Thyroid gland (tissue), 4 donors: ENCODE data around the gene UNC93B1.

Experiments
- CTCF ChIP-seq, 6 experiments: fragments of 200-600 bp in 3 of 6; fragments of 450-650 bp in 3 of 6; sonication (generic) in 3 of 6; IDR thresholded peaks; one replicate each; pipeline ENCODE4 v1.5.1; 2016 to 2019; ENCODE audit warnings: antibody characterized with exemption in 6 of 6, mild to moderate bottlenecking in 2 of 6, inconsistent platforms in 1 of 6, moderate library complexity in 1 of 6
- POLR2A ChIP-seq, 2 donors: fragments of 450-650 bp; IDR thresholded peaks; one replicate each; pipeline ENCODE4 v1.6.1; 2017; ENCODE audit warnings: antibody characterized with exemption in 2 of 2, mild to moderate bottlenecking in 2 of 2, moderate library complexity in 1 of 2

- TF ChIP-seq CTCF (IDR thresholded peaks at IDR 0.05) (no peak), POLR2A (IDR thresholded peaks at IDR 0.05) (peak in 1 of 2 donors; percentile 76)
Measured at GRCh38 chr11:68003846-68004550, at the start of gene UNC93B1.
